Right cardiac atrium (tissue), 5 donors: ENCODE measurements around the gene RUFY1. TPM values are rescaled to one million over a fixed set of nuclear protein-coding genes. Genes with fewer than 3 reads are reported as not detected.

Experiments
- ATAC-seq, 2 donors: fragments of 200-7000 bp; cut with Tn5 transposase; one replicate each; pipeline versions ENCODE4 v1.8.0 to v1.9.1; 2020; ENCODE audit warnings: moderate library complexity in 2 of 2, mild to moderate bottlenecking in 1 of 2
- DNase-seq, 3 donors: peaks; one replicate each; pipeline ENCODE4 v3.0.0-alpha.2; 2020
- H3K27ac ChIP-seq: one replicate; pipeline ENCODE4 v1.5.1; 2013; ENCODE audit warnings: mild to moderate bottlenecking, low read length, control low read depth, moderate library complexity
- H3K27me3 ChIP-seq: one replicate; pipeline ENCODE4 v1.6.1; 2013; ENCODE audit not compliant: control insufficient read depth, insufficient read depth
- H3K4me1 ChIP-seq: one replicate; pipeline ENCODE4 v1.6.1; 2013; ENCODE audit warnings: low read length; ENCODE audit not compliant: control insufficient read depth, insufficient read depth
- H3K4me3 ChIP-seq: one replicate; pipeline ENCODE4 v1.5.1; 2013; ENCODE audit warnings: low read length, control low read depth
- H3K9me3 ChIP-seq: one replicate; pipeline ENCODE4 v1.6.1; 2013; ENCODE audit warnings: low read length; ENCODE audit not compliant: control insufficient read depth
- WGBS: extraction: QIAGEN DNeasy Blood & Tissue Kit; methylation state at CpG from one replicate; pipeline ENCODE4 v1.1.7; 2013; 5-methylcytosine and 5-hydroxymethylcytosine counted together
- intact Hi-C, 4 donors: fragments of 100-400 bp; cut with DNase I; formaldehyde crosslinking; loops; one replicate each; pipeline versions ENCODE4 v1.11.0 to v1.14.0; 2022 to 2023
- polyA plus RNA-seq: library from polyadenylated mRNA; stranded (reverse); fragments of 200-250 nt; gene quantifications from one replicate; pipeline ENCODE4 v1.2.3, GENCODE V29; 2013
- total RNA-seq, 4 donors: library from RNA; stranded (reverse); fragmentation: NEBNext Ultra II Directional; extraction: Animal tissue kit (Norgen Biotek cat#: 25700); gene quantifications; one replicate each; pipeline ENCODE4 v1.2.1, GENCODE V29; 2021
- donor health status: healthy with polysubstance abuse.
- donor health status: DM: no; HTN: yes; CAD: no.
- donor health status: DM: no; HTN: no; CAD: no.
- donor health status: DM: no; HTN: yes; CAD: no; lungs with severe emphysema.
- donor health status: DM: yes; HTN: yes; CAD: no.

Gene RUFY1
- total and polyA plus RNA-seq, 5 donors: 18.9 to 25.6 (median 23.1) TPM

- intact Hi-C loops: no loop called here
- Histone ChIP-seq H3K27me3 (no peaks in the 10 kb centered on the region), H3K27ac (no peak overlapping the region), H3K4me1 (no peaks in the 10 kb centered on the region), H3K9me3 (no peaks in the 10 kb centered on the region), H3K4me3 (no peak overlapping the region)
- WGBS: 96% methylated on average over 42 of the region's 42 CpGs
- ATAC-seq (no peak), DNase-seq (no peak)
Measured at GRCh38 chr5:179577286-179577960, 27.1 kb downstream of the RUFY1 start.

- intact Hi-C loops: no loop called here
- Histone ChIP-seq H3K4me3 (no peak overlapping the region), H3K9me3 (no peaks in the 10 kb centered on the region), H3K27ac (no peak overlapping the region), H3K4me1 (no peaks in the 10 kb centered on the region), H3K27me3 (no peaks in the 10 kb centered on the region)
- ATAC-seq: peak in 1 of 2 donors; percentile 47
- DNase-seq: no peak
- WGBS: 74% methylated on average over 9 of the region's 9 CpGs
Measured at GRCh38 chr5:179585941-179586401, 35.6 kb downstream of the RUFY1 start.

GRCh38 chr5:179588166-179588565 lies 37.8 kb downstream of the RUFY1 start:
- intact Hi-C loops: no loop called here
- no peak overlapping the region for H3K4me3 ChIP-seq
- DNase-seq (no peak), ATAC-seq (no peak)
- 84% methylated on average over 3 of the region's 3 CpGs for WGBS
- H3K27me3 ChIP-seq: no peaks in the 10 kb centered on the region
- no peaks in the 10 kb centered on the region for H3K9me3 ChIP-seq
- no peak overlapping the region for H3K27ac ChIP-seq
- H3K4me1 ChIP-seq: no peaks in the 10 kb centered on the region

- H3K4me3 ChIP-seq: no peak overlapping the region
- no peaks in the 10 kb centered on the region for H3K4me1 ChIP-seq
- H3K27me3 ChIP-seq: no peaks in the 10 kb centered on the region
- DNase-seq (no peak), ATAC-seq (no peak)
- WGBS: 80% methylated on average over 6 of the region's 6 CpGs
- H3K9me3 ChIP-seq: no peaks in the 10 kb centered on the region
- no peak overlapping the region for H3K27ac ChIP-seq
- intact Hi-C loops: no loop called here
Measured at GRCh38 chr5:179595916-179596315, 45.6 kb downstream of the RUFY1 start.

GRCh38 chr5:179596421-179596820 lies 46.1 kb downstream of the RUFY1 start:
- H3K27me3 ChIP-seq: no peaks in the 10 kb centered on the region
- no peak for DNase-seq
- H3K9me3 ChIP-seq: no peaks in the 10 kb centered on the region
- no peak overlapping the region for H3K4me3 ChIP-seq
- no peaks in the 10 kb centered on the region for H3K4me1 ChIP-seq
- no peak overlapping the region for H3K27ac ChIP-seq
- ATAC-seq: no peak
- 90% methylated on average over 13 of the region's 13 CpGs for WGBS
- intact Hi-C loops: no loop called here

GRCh38 chr5:179599100-179599499 lies 48.7 kb downstream of the RUFY1 start:
- intact Hi-C loops: no loop called here
- ATAC-seq: no peak

GRCh38 chr5:179599566-179599965 lies 49.2 kb downstream of the RUFY1 start:
- DNase-seq (no peak), ATAC-seq (no peak)

More at GRCh38 chr5:179599100-179599499, 48.7 kb downstream of the RUFY1 start:
- Histone ChIP-seq H3K4me3 (no peak overlapping the region), H3K27ac (no peak overlapping the region), H3K9me3 (no peaks in the 10 kb centered on the region), H3K27me3 (no peaks in the 10 kb centered on the region), H3K4me1 (no peaks in the 10 kb centered on the region)
- DNase-seq: no peak
- 80% methylated on average over 9 of the region's 9 CpGs for WGBS

GRCh38 chr5:179599973-179600372 lies 49.6 kb downstream of the RUFY1 start:
- H3K9me3 ChIP-seq: no peaks in the 10 kb centered on the region
- no peaks in the 10 kb centered on the region for H3K27me3 ChIP-seq
- H3K27ac ChIP-seq: no peak overlapping the region
- H3K4me3 ChIP-seq: no peak overlapping the region
- H3K4me1 ChIP-seq: no peaks in the 10 kb centered on the region
- intact Hi-C loops: no loop called here
- DNase-seq (no peak), ATAC-seq (peak; percentile 16 to 22)
- WGBS: 70% methylated on average over 9 of the region's 9 CpGs

More at GRCh38 chr5:179599566-179599965, 49.2 kb downstream of the RUFY1 start:
- no peaks in the 10 kb centered on the region for H3K4me1 ChIP-seq
- 89% methylated on average over 16 of the region's 16 CpGs for whole genome bisulfite sequencing
- intact Hi-C loops: no loop called here
- H3K27ac ChIP-seq: no peak overlapping the region
- no peak overlapping the region for H3K4me3 ChIP-seq
- no peaks in the 10 kb centered on the region for H3K27me3 ChIP-seq
- no peaks in the 10 kb centered on the region for H3K9me3 ChIP-seq

- Histone ChIP-seq H3K27me3 (no peaks in the 10 kb centered on the region), H3K9me3 (no peaks in the 10 kb centered on the region), H3K4me3 (no peak overlapping the region), H3K27ac (no peak overlapping the region), H3K4me1 (no peaks in the 10 kb centered on the region)
- intact Hi-C loops: no loop called here
- DNase-seq (peak in 1 of 3 donors; percentile 35), ATAC-seq (no peak)
- 92% methylated on average over 18 of the region's 18 CpGs for WGBS
Measured at GRCh38 chr5:179601871-179602625, 51.7 kb downstream of the RUFY1 start.

GRCh38 chr5:179603308-179603707 lies 53.0 kb downstream of the RUFY1 start:
- peak in 1 of 3 donors; percentile 52 for DNase-seq
- ATAC-seq: no peak
- Histone ChIP-seq H3K4me3 (no peak overlapping the region), H3K27ac (no peak overlapping the region), H3K4me1 (peaks cover 3% of the 10 kb centered on the region), H3K27me3 (no peaks in the 10 kb centered on the region), H3K9me3 (no peaks in the 10 kb centered on the region)
- intact Hi-C loops: no loop called here
- 90% methylated on average over 12 of the region's 12 CpGs for WGBS

GRCh38 chr5:179605026-179605833 lies 54.9 kb downstream of the RUFY1 start:
- H3K27me3 ChIP-seq: no peaks in the 10 kb centered on the region
- no peak overlapping the region for H3K27ac ChIP-seq
- 70% methylated on average over 10 of the region's 10 CpGs for WGBS
- peak; percentile 13 to 22 for ATAC-seq
- peaks cover 3% of the 10 kb centered on the region for H3K4me1 ChIP-seq
- peak; percentile 54 to 68 (median 67) for DNase-seq
- no peak overlapping the region for H3K4me3 ChIP-seq
- intact Hi-C loops: no loop called here
- H3K9me3 ChIP-seq: no peaks in the 10 kb centered on the region
